ENCODE results near the gene CAPZB.

CAPZB gene

DNA sequence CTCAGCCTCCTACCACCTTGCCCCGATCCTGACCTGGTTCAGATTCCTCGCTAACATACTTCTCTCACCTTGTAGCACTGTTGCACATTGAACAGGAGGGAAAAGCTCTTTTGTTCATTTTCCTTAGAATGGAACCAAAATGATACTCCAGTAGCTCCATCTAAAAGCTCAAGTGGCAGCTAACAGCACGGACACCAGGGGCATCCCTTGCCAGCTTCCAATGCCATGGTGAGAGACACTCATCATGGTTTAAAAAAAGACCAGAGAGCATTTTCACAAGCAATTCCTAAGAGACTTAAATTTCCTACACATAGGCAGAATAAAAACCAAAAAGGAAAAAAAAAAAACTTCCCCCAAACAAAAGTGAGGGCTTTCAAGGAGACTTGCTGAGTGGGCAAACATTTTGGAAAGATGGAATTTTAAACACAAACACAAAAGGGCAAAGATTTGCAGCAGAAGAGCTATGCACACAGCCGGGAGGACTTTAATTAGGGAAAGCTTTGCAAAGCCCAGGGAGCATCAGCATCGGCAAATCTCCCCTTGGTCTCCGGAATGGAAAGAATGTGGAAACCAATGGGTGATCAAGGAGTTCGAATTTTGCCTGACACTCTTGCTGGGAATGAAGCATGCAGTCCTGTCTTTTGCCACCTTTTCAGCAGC is 84.3 kb downstream of the CAPZB start:
- TF ChIP-seq POLR2AphosphoS5 (IDR thresholded peaks at IDR 0.05; ENCODE audit: borderline replicate concordance, low read depth, low read length) (no peak), FOXP2 (optimal IDR thresholded peaks at IDR 0.05; ENCODE audit: control extremely low read depth, extremely low read length, insufficient read depth) (no peak), EZH2 (IDR thresholded peaks at IDR 0.05) (no peak)
- H3K36me3 ChIP-seq (ENCODE audit: insufficient read depth, low read length), result no peaks in the 10 kb centered on the region
- DNase-seq (ENCODE audit: low read depth, low spot score), result peak; percentile 35
- peak overlapping the region; percentile 44; the same call in 1 of the 2 replicates for H3K4me3 ChIP-seq
- H3K9ac ChIP-seq (ENCODE audit: insufficient read length), result no peak overlapping the region
- no peaks in the 10 kb centered on the region for H3K9me3 ChIP-seq (ENCODE audit: low read depth, low read length)
- H3K27ac ChIP-seq, result 0 out of 2 replicates have a peak overlapping the region, but pooled peaks have one; percentile 30

GRCh38 chr1:19400192-19400611 is 85.1 kb downstream of the CAPZB start:
- DNase-seq (ENCODE audit: low read depth, low spot score), result no peak
- H3K9me3 ChIP-seq (ENCODE audit: low read depth, low read length), result no peaks in the 10 kb centered on the region
- no peak for TF ChIP-seq FOXP2 (optimal IDR thresholded peaks at IDR 0.05; ENCODE audit: control extremely low read depth, extremely low read length, insufficient read depth)
- no peak for TF ChIP-seq EZH2 (IDR thresholded peaks at IDR 0.05)
- TF ChIP-seq POLR2AphosphoS5 (IDR thresholded peaks at IDR 0.05; ENCODE audit: borderline replicate concordance, low read depth, low read length), result no peak
- H3K36me3 ChIP-seq (ENCODE audit: insufficient read depth, low read length), result no peaks in the 10 kb centered on the region
- no peak overlapping the region for H3K9ac ChIP-seq (ENCODE audit: insufficient read length)
- H3K27ac ChIP-seq, result no peak overlapping the region
- H3K4me3 ChIP-seq, result no peak overlapping the region

DNA sequence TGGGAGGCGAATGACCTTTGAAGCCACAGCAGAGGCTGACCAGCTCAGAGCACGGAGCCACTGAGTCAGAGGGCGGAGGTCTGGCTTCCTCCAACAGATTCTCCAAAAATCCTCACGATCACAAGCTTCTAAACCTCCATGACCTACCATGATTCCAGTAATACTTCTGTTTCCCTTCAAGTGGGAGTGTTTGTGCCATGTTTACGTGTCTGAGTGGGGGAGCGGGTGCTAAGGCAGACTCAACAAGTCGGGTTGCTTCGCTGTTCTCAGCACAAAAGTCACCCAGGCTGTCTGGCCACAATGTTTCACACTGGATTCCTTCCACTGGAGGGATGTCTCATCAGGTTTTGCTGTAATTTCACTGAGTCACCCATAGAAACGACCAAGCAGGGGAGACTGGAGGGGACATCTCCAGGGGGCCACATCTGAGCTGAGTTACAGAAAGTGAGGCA is 87.0 kb downstream of the CAPZB start:
- DNase-seq (ENCODE audit: low read depth, low spot score), result no peak
- TF ChIP-seq EZH2 (IDR thresholded peaks at IDR 0.05) (no peak), POLR2AphosphoS5 (IDR thresholded peaks at IDR 0.05; ENCODE audit: borderline replicate concordance, low read depth, low read length) (no peak), FOXP2 (optimal IDR thresholded peaks at IDR 0.05; ENCODE audit: control extremely low read depth, extremely low read length, insufficient read depth) (no peak)
- H3K36me3 ChIP-seq (ENCODE audit: insufficient read depth, low read length), result no peaks in the 10 kb centered on the region
- H3K27ac ChIP-seq, result no peak overlapping the region
- no peak overlapping the region for H3K9ac ChIP-seq (ENCODE audit: insufficient read length)
- no peaks in the 10 kb centered on the region for H3K9me3 ChIP-seq (ENCODE audit: low read depth, low read length)
- H3K4me3 ChIP-seq, result no peak overlapping the region

DNA sequence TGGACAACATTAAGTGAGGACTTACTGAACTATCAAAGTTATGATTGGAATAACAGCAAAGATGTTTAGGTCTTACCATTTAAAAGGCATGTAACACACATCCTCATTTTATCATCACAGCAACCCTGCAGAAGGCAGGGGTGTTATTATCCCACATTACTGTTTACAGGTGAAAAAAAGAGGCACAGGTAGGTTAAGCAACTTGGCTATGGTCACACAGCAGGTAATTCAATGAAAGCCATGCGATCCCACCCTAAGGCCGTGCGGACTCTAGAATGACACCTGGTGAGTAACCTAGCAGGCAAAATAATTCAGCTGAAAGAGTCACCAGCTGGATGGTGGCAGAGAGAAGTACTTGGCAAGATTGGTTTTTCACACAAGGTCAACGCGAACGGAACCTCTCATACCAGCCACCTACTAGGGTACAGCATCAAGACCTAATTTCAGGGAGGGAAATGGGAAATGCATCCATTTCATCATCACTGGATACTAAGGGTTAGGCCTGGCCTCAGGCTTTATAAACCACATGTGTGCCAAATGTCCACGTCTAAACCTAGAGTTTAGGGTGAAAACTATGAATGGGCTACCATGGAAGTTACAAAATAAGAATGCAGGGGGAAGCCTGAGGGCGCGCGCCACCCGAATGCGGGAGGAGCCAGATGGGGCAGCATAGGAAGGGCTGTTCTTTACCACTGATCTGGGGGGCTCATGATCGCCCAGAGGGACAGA is 88.0 kb downstream of the CAPZB start:
- DNase-seq (ENCODE audit: low read depth, low spot score), result no peak
- TF ChIP-seq FOXP2 (optimal IDR thresholded peaks at IDR 0.05; ENCODE audit: control extremely low read depth, extremely low read length, insufficient read depth) (no peak), EZH2 (IDR thresholded peaks at IDR 0.05) (no peak), POLR2AphosphoS5 (IDR thresholded peaks at IDR 0.05; ENCODE audit: borderline replicate concordance, low read depth, low read length) (no peak)
- Histone ChIP-seq H3K9me3 (ENCODE audit: low read depth, low read length) (no peaks in the 10 kb centered on the region), H3K9ac (ENCODE audit: insufficient read length) (no peak overlapping the region), H3K4me3 (no peak overlapping the region), H3K36me3 (ENCODE audit: insufficient read depth, low read length) (no peaks in the 10 kb centered on the region), H3K27ac (no peak overlapping the region)

- Histone ChIP-seq H3K27ac (no peak overlapping the region), H3K9me3 (ENCODE audit: low read depth, low read length) (no peaks in the 10 kb centered on the region), H3K36me3 (ENCODE audit: insufficient read depth, low read length) (no peaks in the 10 kb centered on the region), H3K4me3 (no peak overlapping the region), H3K9ac (ENCODE audit: insufficient read length) (no peak overlapping the region)
- TF ChIP-seq EZH2 (IDR thresholded peaks at IDR 0.05) (no peak), FOXP2 (optimal IDR thresholded peaks at IDR 0.05; ENCODE audit: control extremely low read depth, extremely low read length, insufficient read depth) (no peak), POLR2AphosphoS5 (IDR thresholded peaks at IDR 0.05; ENCODE audit: borderline replicate concordance, low read depth, low read length) (no peak)
- DNase-seq (ENCODE audit: low read depth, low spot score), result no peak
Observed at GRCh38 chr1:19396280-19396679, 89.1 kb downstream of the CAPZB start.

- TF ChIP-seq EZH2 (IDR thresholded peaks at IDR 0.05) (no peak), POLR2AphosphoS5 (IDR thresholded peaks at IDR 0.05; ENCODE audit: borderline replicate concordance, low read depth, low read length) (no peak), FOXP2 (optimal IDR thresholded peaks at IDR 0.05; ENCODE audit: control extremely low read depth, extremely low read length, insufficient read depth) (no peak)
- no peak overlapping the region for H3K27ac ChIP-seq
- no peaks in the 10 kb centered on the region for H3K36me3 ChIP-seq (ENCODE audit: insufficient read depth, low read length)
- H3K9me3 ChIP-seq (ENCODE audit: low read depth, low read length), result no peaks in the 10 kb centered on the region
- H3K4me3 ChIP-seq, result no peak overlapping the region
- no peak overlapping the region for H3K9ac ChIP-seq (ENCODE audit: insufficient read length)
- no peak for DNase-seq (ENCODE audit: low read depth, low spot score)
Observed at GRCh38 chr1:19395678-19396192, 89.6 kb downstream of the CAPZB start.

- TF ChIP-seq EZH2 (IDR thresholded peaks at IDR 0.05), result no peak
- H3K9ac ChIP-seq (ENCODE audit: insufficient read length), result no peak overlapping the region
- no peaks in the 10 kb centered on the region for H3K9me3 ChIP-seq (ENCODE audit: low read depth, low read length)
- H3K36me3 ChIP-seq (ENCODE audit: insufficient read depth, low read length), result no peaks in the 10 kb centered on the region
- no peak for DNase-seq (ENCODE audit: low read depth, low spot score)
- no peak overlapping the region for H3K4me3 ChIP-seq
- no peak overlapping the region for H3K27ac ChIP-seq
Observed at GRCh38 chr1:19393046-19393445, 92.3 kb downstream of the CAPZB start.

GRCh38 chr1:19392221-19392620 is 93.1 kb downstream of the CAPZB start:
- TF ChIP-seq EZH2 (IDR thresholded peaks at IDR 0.05) (no peak), POLR2AphosphoS5 (IDR thresholded peaks at IDR 0.05; ENCODE audit: borderline replicate concordance, low read depth, low read length) (no peak), FOXP2 (optimal IDR thresholded peaks at IDR 0.05; ENCODE audit: control extremely low read depth, extremely low read length, insufficient read depth) (no peak)
- Histone ChIP-seq H3K4me3 (peak overlapping the region; percentile 71; the same call in 1 of the 2 replicates), H3K36me3 (ENCODE audit: insufficient read depth, low read length) (no peaks in the 10 kb centered on the region), H3K9ac (ENCODE audit: insufficient read length) (no peak overlapping the region), H3K27ac (0 out of 2 replicates have a peak overlapping the region, but pooled peaks have one; percentile 67), H3K9me3 (ENCODE audit: low read depth, low read length) (no peaks in the 10 kb centered on the region)
- no peak for DNase-seq (ENCODE audit: low read depth, low spot score)

Data from SK-N-MC (cell line).